ENCODE measurements around the gene ZNF333.

DNA sequence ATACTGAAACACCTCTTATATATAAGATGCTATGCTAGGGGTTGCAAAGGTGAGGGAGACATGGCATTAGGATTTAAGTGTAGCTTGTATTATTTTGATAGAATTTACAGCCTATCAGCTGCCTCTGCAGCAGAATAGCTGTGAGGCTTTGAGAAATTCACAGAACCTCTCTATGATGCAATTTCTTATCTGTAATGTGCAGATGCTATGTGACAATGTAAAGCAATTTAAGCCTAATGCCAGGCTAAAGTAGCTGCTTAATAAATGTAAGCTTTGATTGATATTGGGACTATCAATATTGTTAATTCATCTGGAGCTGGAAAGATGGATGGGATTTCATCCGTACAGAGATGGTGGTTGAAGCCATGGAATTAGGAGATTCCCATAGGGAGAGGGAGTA is 16.8 kb upstream of the ZNF333 start:
- no peak for TF ChIP-seq POLR2A (IDR thresholded peaks at IDR 0.05)
- no peak for TF ChIP-seq CTCF (IDR thresholded peaks at IDR 0.05)
